ENCODE measurements around the gene ALOX12B.
"Not testable (repeated sequence)": the region's sequence is repeated elsewhere in the genome, so short reads cannot be mapped to it uniquely, and the experiment has no call there.

Gene ALOX12B

DNA sequence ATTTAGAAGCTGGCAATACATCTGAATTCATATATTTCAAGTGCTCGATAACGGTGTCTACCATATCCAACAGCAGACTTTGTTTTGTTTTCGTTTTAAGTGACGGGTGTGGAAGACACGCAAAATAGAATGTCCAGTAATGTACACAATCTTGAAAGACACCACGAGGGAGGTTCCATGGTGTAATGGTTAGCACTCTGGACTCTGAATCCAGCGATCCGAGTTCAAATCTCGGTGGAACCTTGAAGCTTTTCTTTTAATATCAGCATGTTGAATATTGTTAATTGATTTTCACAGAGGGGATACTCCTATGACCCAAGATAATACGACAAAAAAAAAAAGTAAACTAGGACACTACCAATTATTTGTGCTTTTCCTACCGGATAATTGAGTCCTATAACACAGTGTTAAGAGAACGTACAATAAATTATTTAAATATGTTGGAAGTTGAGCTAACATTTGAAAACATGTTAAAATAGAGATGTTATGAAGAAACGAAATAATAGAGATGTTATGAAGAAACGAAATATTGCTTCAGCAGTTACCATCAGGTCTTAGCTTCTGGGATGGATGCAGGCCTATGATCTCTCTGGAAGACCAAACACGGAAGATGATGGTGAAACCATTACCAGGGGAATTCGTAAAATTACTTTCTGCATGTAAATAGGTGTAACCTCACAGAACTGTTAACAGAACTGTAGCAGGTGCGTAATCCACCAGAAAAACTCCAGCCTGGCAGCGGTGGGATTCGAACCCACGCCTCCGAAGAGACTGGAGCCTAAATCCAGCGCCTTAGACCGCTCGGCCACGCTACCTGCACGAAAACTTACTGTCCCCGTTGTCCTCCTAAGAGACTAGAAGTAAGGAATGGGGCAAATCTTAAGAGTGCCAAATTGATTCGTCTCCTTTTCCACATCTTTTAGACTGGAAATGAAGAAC, 32.3 kb upstream of the ALOX12B start:
- peak in 55 of 58 donors; percentile 30 to 92 (median 72) for DNase-seq

DNA sequence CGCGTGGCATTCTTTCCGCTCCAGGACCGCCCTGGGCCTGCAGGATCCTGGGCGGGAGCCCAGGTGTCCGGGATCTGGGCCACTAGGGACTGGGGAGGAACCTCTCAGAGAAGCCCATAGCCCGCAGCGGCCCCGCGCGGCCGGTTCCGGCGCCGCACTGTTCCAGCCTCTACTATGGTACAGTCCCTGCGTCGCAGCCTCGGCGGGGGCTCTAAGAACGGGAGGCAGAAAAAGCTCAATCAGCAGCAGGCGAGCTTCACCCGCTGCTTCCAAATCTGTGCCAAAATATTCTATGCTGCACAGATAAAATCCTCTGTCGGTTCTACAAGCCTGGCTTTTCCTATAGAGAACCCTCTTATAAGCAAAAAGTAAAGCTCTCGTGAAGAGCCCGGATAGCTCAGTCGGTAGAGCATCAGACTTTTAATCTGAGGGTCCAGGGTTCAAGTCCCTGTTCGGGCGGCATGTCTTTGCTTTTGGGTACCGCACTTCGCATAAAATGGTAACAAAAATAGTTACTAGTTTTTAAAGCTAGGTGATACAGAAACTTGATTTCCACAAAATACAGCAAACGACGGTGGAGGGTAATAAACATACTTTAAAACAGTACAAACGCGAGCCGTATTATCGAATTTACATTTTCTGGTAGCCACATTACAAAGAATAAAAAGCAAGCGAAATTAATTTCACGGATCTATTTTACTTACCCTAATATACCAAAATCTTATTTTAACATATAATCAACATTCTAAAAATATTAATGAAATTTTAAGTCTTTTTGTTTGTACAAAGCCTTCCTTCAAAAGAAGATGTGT, 31.5 kb upstream of the ALOX12B start:
- DNase-seq, result peak; percentile 44 to 95 (median 85)

DNA sequence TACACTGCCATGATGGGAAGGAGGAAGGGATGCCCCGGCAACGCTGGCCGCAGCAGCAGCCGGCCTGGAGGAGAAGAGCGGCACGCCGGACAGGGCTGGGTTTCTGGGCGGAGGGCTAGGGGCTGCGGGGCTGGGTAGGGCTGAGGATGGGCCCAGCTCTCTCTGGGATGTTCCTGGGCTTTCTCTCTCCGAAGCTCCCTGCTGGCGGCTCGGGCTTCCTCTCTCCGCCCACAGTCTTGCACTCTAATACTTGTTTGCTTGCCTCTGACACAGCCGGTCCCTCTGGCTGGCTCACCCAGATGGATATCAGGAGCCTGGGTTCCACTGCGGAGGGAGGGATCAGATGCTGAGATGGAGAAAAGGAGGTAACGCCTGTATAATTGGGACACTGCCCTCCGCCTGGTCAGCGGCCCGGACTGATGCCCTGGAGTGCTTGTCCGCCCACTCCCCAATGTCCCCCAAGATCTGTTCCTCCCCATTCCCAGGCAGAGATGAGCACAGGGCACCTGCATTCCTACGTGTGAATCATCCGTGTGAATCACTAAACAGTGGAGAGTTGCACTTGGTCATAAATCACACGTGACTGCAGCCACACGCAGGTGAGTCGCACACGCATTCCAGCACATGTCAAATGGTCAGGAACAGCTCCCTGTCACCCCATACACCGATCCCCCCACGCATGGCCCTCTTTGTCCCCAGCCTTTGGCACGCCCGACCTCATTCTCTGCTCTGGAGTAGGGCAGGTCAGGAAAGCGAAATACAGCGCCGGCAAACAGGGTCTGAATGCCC, 30.7 kb upstream of the ALOX12B start, which contains the start of gene ALOXE3:
Gene ALOXE3 (minus strand): TSS at position 535 of the 789 bp plus-strand sequence. CDS start 524 bp downstream, at position 11.
- DNase-seq, result peak in 11 of 58 donors; percentile 13 to 64 (median 30)

DNA sequence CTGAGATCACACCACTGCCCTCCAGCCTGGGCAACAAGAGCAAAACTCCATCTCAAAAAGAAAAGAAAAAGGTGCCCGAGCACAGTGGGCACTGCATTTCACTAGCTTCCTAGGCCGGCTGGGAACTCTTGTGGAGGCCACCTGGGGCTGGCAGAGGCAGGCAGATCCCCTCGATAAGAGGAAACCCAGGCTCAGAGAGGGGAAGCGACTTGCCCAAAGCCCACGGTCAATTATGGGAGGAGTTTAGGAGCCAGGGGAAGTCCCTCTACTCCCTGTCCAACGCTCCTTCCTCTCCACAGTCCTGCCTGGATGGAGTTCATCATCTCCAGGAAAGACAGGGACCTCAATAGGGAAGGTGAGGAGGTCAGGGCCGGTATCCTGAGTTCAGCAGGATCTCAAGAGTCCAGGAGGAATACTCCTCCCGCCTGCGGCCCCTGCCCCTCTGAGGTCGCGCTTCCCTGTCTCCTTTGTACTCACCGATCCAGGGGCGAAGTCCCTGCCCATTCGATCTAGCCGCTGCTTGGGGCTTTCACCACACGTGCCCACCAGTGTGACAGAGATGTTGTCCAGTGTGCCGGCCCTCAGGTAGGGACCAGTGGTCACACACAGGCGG, 30.0 kb upstream of the ALOX12B start:
- DNase-seq, result no peak

DNA sequence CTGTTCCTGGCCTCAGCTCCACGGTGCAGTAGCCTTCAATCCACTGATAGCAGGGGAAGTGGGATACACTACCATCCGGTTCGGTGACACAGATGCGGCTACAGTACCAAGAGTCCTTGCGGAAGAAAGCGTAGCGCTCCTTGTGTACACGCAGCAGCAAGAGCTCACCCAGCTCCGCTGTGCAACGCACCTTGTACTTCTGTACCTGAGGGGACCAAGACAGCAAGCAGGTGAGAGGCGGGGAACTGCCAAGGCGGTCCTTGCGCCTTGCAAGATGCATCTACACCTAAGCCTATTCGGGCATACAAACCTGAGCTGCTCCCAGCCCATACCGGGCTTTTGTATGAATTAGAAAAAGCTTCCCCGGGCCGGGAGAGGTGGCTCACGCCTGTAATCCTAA, 29.3 kb upstream of the ALOX12B start:
- no peak for DNase-seq

DNA sequence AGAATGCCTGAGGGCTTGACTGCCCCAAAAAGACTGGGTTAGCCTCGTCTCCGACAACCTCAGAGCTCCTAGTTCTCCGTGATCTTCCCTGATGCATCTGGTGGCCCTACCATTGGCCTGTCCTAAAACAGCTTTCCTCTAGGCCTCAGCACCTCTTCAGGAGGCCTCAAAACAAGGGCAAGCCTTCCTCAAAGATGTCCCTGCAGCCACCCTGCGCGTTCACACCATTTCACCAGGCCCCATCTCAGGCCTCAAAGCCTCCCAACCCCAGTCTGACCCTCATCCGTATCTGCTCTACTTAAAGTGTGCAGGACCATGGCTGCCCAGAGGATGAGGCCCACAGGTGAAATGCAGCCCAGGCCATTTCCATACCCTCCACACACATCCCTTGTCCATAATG, 23.4 kb upstream of the ALOX12B start:
- no peak for DNase-seq

DNA sequence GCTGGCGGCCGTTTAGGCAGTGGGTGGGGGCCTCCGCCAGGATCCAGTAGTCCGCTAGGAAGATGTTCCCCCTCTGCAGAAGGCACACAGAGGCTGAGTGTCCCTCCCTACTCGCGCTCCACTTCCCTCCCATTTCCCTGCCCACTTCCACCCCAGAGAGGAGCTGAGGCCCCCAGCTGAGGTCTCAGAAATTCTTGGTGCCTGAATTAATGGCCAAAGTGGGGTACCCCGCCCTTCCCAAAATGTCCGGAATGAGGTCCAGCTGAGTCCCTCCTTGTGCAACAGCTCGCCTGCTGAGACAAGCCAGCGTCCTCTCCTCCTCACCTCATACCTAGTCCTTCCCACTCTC, 22.9 kb upstream of the ALOX12B start:
- no peak for DNase-seq

DNA sequence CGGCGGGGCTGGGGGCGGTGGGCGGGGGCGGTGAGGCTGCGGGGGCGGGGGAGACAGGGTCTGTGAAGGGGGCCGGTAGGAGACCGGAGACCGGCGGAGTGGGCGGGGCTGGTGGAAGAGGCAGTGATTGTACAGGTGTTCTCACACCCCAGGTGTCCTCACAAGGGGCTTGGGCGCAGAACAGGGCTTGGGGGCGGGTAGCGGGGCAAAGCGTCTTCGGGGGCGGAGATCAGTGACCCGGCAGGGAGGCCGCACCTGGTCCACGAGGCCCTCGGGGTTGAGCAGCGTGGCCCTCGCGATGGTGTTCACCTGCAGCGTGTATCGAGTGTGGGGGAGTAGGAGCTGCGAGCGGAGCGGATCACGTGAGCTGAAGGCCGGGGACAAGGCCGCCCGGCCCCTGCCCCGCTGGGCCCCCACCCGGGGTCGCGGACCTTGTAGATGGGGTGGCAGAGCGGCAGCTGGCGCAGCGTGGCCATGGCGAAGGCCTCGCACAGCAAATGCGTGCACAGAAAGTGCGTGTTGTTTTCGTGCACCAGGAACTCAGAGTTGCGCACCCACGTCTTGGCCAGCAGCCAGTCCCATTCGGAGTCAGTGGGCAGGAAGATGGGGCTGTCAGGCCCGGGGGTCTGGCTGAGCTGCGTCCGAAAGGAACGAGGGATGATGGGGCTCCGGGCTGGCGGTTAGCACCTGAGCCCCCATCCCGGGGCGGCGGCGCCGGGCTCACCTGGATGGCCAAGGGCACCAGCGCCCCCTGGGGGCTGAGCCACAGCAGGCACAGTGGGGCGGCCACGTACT, 22.3 kb upstream of the ALOX12B start:
- peak in 11 of 58 donors; percentile 2 to 52 (median 14) for DNase-seq

DNA sequence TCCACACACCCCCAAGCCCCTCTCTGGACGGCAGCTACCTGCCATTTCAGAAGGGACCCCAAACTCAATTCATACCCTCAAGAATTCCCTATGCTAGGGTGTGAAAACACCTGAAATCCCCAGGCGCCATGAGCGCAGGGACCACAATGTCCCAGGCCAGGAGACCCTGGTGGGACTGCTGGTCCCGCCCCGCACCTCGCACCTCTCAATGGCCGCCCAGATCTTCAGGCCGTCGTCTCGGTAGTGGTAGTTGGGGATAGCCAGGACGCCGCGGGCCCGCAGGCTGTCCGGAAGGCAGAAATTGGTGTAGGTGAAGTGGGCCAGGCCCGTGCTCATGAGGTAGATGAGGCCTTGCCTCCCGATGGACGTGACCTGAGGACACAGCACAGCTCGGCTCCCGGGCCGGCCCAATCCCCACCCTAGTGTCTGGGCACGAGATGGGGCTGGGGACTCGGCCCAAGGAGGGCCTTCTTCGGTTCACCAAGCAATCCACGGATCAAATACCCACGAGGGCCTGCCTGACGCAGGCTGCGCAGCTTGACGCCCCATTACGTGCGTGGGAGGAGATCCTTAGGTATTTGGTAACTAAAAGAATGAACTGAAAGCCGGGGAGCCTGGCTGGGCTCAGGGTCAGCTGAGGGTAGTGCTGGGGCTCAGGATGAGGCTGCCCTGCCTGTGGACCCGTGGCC, 21.6 kb upstream of the ALOX12B start:
- no peak for DNase-seq

DNA sequence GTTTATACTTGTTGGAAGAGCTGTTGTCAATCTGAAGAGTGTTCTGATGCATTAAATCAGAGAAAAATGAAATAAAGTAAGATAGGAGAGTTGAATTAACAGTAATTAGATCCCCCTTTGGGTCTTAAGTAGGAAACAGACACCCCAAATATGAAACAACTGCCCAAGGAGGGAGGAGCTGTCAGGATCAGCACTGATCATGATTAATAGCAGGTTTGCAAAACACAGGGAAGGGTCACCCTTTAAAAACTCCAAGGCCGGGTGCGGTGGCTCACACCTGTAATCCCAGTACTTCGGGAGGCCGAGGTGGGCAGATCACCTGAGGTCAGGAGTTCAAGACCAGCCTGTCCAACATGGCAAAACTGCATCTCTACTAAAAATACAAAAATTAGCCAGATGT, 19.5 kb upstream of the ALOX12B start:
- DNase-seq, result not testable (repeated sequence)

DNA sequence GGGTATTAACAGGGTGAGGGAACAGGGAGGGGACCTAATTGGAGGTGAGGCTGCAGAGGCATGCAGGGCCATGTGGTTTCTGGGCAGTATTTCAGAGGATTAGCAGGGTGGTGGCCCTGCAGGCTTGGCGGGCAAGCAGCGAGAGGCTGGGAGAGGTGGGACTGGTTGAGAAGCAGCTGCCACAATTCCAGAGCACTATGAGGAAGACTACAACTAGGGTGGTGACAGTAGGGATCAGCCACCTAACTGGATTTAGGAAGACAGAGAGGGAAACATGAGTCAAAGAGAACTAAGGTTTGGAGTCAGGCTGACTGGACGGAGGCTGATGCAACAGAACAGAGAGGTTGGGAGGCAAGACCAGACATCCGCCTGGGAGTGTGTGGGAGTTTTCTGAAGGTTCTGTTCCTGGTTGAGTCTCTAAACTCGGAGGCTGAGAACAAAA, 18.5 kb upstream of the ALOX12B start:
- no peak for DNase-seq

DNA sequence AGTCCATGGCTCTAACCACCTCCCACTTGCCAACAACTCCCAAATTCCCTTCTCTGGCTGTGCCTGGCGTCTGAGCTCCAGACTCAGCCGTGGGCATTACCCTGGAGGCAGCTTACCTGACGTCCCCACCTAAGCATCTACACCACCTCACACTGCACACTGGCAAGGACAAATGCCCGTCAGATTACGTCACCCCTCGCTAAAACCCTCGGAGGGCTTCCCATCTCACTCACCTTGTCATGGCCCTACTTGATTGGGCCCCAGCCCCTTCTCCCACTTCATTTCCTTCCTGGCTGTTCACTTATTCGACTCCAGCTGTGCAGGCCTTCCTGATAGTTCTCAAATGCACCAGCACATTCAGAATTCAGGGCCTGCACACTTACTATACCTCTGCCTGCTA, 17.4 kb upstream of the ALOX12B start:
- DNase-seq, result no peak

DNA sequence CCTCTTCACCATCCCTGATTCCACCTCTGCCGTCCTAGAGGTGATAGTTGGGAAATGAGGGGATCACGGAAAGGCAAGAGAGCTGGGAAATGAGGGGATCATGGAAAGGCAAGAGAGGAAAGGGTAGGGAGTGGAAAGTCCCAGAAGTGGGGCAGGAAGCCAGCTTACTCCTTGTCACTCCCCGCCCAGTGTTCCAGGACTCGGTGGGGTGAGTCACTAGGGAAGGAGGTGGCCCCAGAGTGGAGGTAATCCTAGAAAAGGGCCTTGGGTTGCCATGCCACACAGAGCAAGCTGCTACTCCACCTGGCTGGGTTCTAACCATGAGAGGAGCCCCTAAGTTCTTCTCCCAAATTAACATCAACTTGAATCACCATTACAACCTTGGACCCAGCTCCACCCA, 16.0 kb upstream of the ALOX12B start:
- no peak for DNase-seq

DNA sequence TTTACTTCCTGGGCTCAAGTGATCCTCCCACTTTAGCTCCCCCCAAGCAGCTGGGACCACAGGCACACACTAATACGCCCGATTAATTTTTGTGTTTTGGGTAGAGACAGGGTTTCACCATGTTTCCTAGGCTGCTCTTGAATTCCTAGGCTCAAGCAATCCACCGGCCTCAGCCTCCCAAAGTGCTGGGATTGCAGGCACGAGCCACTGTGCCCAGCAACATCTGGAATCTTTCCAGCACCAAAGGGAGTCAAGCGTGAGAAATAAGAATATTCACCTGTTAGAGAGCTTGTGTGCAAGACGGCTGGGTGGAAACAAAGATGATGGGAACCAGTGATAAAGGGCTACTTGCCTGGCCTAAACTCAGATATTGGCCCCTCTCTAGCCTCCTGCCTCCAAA, 14.2 kb upstream of the ALOX12B start:
- no peak for DNase-seq

DNA sequence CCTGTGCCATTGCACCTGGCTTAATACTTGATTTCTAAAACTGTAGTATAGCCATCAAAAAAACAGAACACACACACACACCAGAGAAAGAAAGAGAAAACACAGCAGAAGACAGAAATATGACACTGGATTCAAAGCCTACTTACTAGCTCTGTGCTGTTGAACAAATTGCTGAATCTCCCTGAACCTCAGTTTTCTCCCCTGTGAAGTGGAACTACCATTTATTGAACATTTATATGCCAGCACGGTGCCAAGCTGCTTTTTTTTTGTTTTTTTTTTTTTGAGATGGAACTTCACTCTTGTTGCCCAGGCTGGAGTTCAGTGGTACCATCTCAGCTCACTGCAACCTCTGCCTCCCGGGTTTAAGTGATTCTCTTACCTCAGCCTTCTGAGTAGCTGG, 13.2 kb upstream of the ALOX12B start:
- no peak for DNase-seq

DNA sequence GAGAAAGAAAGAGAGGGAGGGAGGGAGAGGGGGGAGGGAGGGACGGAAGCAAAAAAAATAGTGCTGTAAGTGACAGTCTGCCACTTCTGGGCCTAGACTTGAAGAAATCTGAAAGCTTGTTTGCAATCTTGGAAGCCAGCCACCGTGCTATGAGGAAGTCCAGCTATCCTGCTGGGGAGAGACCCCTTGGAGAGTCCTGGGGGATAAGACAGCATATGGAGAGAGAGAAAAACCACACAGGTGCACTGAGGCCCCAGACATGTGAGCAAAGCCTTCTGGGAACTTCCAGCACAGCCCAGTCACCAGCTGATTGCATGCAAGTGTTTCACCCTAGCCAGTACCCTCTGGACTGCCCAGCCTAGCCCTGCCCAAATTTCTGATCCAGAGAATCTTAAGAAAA, 12.6 kb upstream of the ALOX12B start:
- DNase-seq, result no peak

DNA sequence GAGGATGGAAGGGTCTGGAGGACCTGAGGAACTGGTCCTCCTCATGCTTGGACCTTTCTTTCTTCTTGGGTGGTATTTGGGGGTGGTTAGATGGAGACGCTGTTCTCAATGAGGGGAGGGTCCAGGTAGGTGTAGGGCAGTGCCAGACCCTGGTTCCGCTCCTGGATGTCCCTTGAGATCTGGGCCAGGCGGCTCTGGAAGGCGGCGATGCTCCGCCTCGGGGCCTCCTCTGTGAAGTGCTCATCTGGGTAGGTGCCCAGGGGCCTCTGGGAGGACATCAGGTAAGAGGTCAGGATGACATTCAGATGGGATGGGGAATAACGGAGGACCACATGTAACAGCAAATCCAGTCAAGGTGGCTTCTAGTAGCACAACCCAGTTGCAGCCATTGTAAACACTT, 9.0 kb upstream of the ALOX12B start:
- no peak for DNase-seq

DNA sequence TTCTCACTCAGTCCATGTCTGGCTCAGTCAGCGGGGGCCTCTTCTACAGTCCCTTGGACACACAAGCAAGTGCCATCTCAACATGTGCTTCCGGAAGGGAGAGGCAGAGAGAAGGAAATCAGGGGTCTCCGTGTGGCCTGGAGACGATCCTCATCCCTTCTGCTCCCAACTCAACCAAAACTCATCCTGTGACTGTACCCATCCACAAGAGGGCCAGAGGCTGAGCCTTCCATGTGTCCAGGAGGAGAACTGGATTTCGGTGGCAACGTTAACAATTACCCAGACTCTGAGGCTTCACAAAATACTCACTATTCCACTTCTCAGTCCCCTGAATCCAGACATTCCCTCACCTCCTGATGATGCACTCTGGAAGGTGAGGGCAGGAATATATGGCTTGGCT, 7.8 kb upstream of the ALOX12B start:
- no peak for DNase-seq

DNA sequence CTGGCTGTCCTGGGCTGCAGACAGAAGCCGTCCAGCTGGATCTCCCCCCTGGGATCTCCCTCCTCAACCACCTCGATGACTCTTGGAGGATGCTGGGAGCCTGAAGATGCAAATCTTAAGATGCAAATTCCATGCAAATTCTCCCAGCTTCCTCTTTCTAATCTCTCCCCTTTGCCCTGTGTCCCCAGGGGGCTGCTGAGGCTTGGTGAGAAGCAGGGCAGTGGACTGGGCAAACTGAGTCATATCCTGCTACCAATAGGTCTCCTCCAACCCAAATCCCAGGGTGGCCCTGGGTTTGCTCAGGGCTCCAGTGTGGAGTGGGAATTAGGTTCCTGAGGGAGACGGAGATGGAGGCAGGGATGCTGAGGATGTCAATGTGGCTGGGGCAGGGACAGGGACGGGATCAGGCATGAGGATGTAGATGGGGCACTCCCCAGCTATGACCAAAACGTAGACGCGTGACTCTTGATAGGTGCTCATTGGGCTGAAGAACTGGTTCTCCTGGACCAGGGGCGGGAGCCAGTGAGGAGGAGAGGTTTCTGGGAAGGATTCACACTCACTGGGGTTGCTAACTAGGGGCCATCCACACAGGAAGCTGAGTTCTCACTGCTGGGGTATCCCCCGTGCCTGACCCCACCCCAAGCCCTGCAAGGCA, 3.6 kb upstream of the ALOX12B start:
- no peak for DNase-seq
